Ishikawa (cell line): ENCODE measurements around the gene TUBB6.

Source experiments
- CEBPB ChIP-seq: IDR thresholded peaks from 2 replicates; pipeline ENCODE4 v1.6.1; 2012
- CREB1 ChIP-seq: IDR thresholded peaks from 2 replicates; pipeline ENCODE4 v1.6.1; 2012; ENCODE audit warnings: low read depth
- EP300 ChIP-seq: IDR thresholded peaks from 2 replicates; pipeline ENCODE4 v1.6.1; 2012; ENCODE audit warnings: borderline replicate concordance
- FOXM1 ChIP-seq: IDR thresholded peaks from 2 replicates; pipeline ENCODE4 v1.6.1; 2012; ENCODE audit warnings: low read depth, borderline replicate concordance
- MAX ChIP-seq: IDR thresholded peaks from 2 replicates; pipeline ENCODE4 v1.6.1; 2012
- RAD21 ChIP-seq: IDR thresholded peaks from 2 replicates; pipeline ENCODE4 v1.6.1; 2012; ENCODE audit warnings: low read depth
- REST ChIP-seq: IDR thresholded peaks from 2 replicates; pipeline ENCODE4 v1.6.1; 2012; ENCODE audit warnings: low read depth, mild to moderate bottlenecking
- TAF1 ChIP-seq: IDR thresholded peaks from 2 replicates; pipeline ENCODE4 v1.6.1; 2012; ENCODE audit warnings: low read depth, mild to moderate bottlenecking
- TEAD4 ChIP-seq: IDR thresholded peaks from 2 replicates; pipeline ENCODE4 v1.6.1; 2012
- USF1 ChIP-seq: IDR thresholded peaks from 2 replicates; pipeline ENCODE4 v1.6.1; 2012
- YY1 ChIP-seq: IDR thresholded peaks from 2 replicates; pipeline ENCODE4 v1.6.1; 2012; ENCODE audit warnings: low read depth

- no peak for TF ChIP-seq CREB1
- TF ChIP-seq RAD21: no peak
- TF ChIP-seq CEBPB: no peak
- TF ChIP-seq FOXM1: no peak
- TF ChIP-seq TAF1: no peak
- no peak for TF ChIP-seq YY1
- TF ChIP-seq REST: no peak
- TF ChIP-seq EP300: no peak
- no peak for TF ChIP-seq TEAD4
- TF ChIP-seq USF1: no peak
- TF ChIP-seq MAX: no peak
Observed at GRCh38 chr18:12318334-12318697, 10.3 kb downstream of the TUBB6 start.
